ENCODE results near the gene C19orf53.

DNA sequence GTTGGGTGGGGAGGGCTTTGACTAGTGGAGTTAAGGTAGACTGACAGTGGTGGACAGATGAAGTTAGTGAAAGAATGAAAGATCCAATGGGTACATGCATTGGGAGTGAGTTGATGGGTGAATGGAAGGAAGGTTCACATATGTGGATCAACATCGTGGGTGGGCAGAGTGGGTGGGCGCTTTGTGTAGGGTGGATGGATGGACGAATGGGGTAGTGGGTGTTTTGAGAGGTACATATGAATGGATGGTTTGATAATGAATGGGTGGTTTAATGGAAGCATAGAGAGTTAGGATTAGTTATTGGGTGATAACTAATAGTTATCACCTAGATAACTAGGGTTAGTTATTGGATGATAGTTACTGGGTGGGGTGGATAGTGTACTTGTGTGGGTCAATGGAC is 32.5 kb downstream of the C19orf53 start:
- TF ChIP-seq, protein P1, sequence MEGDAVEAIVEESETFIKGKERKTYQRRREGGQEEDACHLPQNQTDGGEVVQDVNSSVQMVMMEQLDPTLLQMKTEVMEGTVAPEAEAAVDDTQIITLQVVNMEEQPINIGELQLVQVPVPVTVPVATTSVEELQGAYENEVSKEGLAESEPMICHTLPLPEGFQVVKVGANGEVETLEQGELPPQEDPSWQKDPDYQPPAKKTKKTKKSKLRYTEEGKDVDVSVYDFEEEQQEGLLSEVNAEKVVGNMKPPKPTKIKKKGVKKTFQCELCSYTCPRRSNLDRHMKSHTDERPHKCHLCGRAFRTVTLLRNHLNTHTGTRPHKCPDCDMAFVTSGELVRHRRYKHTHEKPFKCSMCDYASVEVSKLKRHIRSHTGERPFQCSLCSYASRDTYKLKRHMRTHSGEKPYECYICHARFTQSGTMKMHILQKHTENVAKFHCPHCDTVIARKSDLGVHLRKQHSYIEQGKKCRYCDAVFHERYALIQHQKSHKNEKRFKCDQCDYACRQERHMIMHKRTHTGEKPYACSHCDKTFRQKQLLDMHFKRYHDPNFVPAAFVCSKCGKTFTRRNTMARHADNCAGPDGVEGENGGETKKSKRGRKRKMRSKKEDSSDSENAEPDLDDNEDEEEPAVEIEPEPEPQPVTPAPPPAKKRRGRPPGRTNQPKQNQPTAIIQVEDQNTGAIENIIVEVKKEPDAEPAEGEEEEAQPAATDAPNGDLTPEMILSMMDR (optimal IDR thresholded peaks at IDR 0.05 in 1 of 3, IDR thresholded peaks at IDR 0.05 in 1 of 3, conservative IDR thresholded peaks at IDR 0.05 in 1 of 3; ENCODE audit: extremely low read depth in 1 of 3, insufficient read depth in 2 of 3, low read length in 3 of 3): no peak
- TF ChIP-seq EZH2 (IDR thresholded peaks at IDR 0.05; ENCODE audit: low read length): no peak
